MCF 10A (cell line): ENCODE data around the gene KIF2A. TPM values are rescaled to one million over a fixed set of nuclear protein-coding genes. Genes with fewer than 3 reads are reported as not detected.

Source experiments
- BruUV-seq: library from RNA; stranded (reverse); fragments of 400-500 nt; replicated peaks from 2 replicates; lab custom pipeline; 2021; lab: Mats Ljungman, UMichigan
- CTCF ChIA-PET: fragments of 300-600 bp; sonication (Branson Sonifier 250); formaldehyde crosslinking; extraction: SDS; loops from one replicate; lab custom pipeline; 2021; ENCODE audit warnings: antibody characterized with exemption, inconsistent platforms; lab: Yijun Ruan, JAX
- POLR2A ChIA-PET: fragments of 300-600, 350-650 bp; sonication (Branson Sonifier 250); formaldehyde crosslinking; extraction: SDS; loops from one replicate; lab custom pipeline; 2020; ENCODE audit warnings: antibody characterized with exemption, inconsistent platforms; lab: Yijun Ruan, JAX
- DNase-seq: peaks from one replicate; pipeline ENCODE4 v3.0.0-alpha.2; 2018; ENCODE audit not compliant: unreplicated experiment
- H3K27ac Mint-ChIP-seq: one replicate; pipeline ENCODE4 v1.8.0; 2022; ENCODE audit warnings: mild to moderate bottlenecking, low read depth, mixed read lengths; ENCODE audit not compliant: unreplicated experiment
- H3K27me3 Mint-ChIP-seq: one replicate; pipeline ENCODE4 v1.8.0; 2022; ENCODE audit warnings: mixed read lengths; ENCODE audit not compliant: insufficient read depth, unreplicated experiment
- H3K36me3 Mint-ChIP-seq: one replicate; pipeline ENCODE4 v1.8.0; 2022; ENCODE audit warnings: mild to moderate bottlenecking, moderate library complexity, mixed read lengths; ENCODE audit not compliant: insufficient read depth, unreplicated experiment
- H3K4me1 Mint-ChIP-seq: one replicate; pipeline ENCODE4 v1.8.0; 2022; ENCODE audit warnings: mixed read lengths; ENCODE audit not compliant: insufficient read depth, unreplicated experiment
- H3K4me3 Mint-ChIP-seq: one replicate; pipeline ENCODE4 v1.8.0; 2022; ENCODE audit warnings: mild to moderate bottlenecking, moderate library complexity, mixed read lengths; ENCODE audit not compliant: unreplicated experiment
- H3K9me3 Mint-ChIP-seq: one replicate; pipeline ENCODE4 v1.8.0; 2022; ENCODE audit warnings: mixed read lengths; ENCODE audit not compliant: unreplicated experiment
- intact Hi-C: fragments of 100-400 bp; cut with micrococcal nuclease; formaldehyde crosslinking; loops from 2 replicates; pipeline ENCODE4 v1.14.1; 2022
- total RNA-seq: library from RNA; stranded (reverse); gene quantifications from 2 replicates; pipeline ENCODE4 v1.2.3, GENCODE V29; 2022
- TF ChIP-seq, protein P1 (sequence below): fragments of 200-600 bp; IDR thresholded peaks from one replicate; pipeline ENCODE4 v1.8.0; 2022; ENCODE audit warnings: antibody characterized with exemption, mild to moderate bottlenecking; ENCODE audit not compliant: unreplicated experiment

Gene KIF2A
- total RNA-seq, 1 experiment from 2014 or later, result 61.0 TPM

DNA sequence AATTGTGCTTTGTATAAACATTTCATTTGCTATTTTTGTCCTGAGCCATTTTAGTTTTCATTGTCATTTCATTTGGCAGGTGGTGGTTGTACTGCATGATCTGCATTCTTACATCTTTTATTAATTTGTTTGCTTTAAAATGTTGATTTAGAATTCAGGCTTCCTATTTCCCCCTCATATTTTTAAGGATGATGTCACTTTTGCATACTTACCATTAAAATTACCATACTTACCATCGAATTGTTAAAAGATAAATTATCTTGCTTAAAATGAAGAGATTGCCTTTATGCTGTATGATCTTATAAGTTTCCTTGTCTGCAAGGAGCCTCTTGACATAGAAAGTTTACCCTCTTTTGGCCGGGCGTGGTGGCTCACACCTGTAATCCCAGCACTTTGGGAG, 66.6 kb downstream of the KIF2A start:
- TF ChIP-seq, protein P1, sequence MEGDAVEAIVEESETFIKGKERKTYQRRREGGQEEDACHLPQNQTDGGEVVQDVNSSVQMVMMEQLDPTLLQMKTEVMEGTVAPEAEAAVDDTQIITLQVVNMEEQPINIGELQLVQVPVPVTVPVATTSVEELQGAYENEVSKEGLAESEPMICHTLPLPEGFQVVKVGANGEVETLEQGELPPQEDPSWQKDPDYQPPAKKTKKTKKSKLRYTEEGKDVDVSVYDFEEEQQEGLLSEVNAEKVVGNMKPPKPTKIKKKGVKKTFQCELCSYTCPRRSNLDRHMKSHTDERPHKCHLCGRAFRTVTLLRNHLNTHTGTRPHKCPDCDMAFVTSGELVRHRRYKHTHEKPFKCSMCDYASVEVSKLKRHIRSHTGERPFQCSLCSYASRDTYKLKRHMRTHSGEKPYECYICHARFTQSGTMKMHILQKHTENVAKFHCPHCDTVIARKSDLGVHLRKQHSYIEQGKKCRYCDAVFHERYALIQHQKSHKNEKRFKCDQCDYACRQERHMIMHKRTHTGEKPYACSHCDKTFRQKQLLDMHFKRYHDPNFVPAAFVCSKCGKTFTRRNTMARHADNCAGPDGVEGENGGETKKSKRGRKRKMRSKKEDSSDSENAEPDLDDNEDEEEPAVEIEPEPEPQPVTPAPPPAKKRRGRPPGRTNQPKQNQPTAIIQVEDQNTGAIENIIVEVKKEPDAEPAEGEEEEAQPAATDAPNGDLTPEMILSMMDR, result no peak
- no peaks in the 10 kb centered on the region for H3K9me3 Mint-ChIP-seq
- ChIA-PET CTCF (no interaction called here), POLR2A (no interaction called here)
- H3K4me3 Mint-ChIP-seq, result no peak overlapping the region
- H3K27ac Mint-ChIP-seq, result no peak overlapping the region
- BruUV-seq, result no TSS peak
- peaks cover 62% of the 10 kb centered on the region for H3K36me3 Mint-ChIP-seq
- H3K27me3 Mint-ChIP-seq, result no peaks in the 10 kb centered on the region
- H3K4me1 Mint-ChIP-seq, result peaks cover 4% of the 10 kb centered on the region
- no peak for DNase-seq
- intact Hi-C loops, result no loop called here

DNA sequence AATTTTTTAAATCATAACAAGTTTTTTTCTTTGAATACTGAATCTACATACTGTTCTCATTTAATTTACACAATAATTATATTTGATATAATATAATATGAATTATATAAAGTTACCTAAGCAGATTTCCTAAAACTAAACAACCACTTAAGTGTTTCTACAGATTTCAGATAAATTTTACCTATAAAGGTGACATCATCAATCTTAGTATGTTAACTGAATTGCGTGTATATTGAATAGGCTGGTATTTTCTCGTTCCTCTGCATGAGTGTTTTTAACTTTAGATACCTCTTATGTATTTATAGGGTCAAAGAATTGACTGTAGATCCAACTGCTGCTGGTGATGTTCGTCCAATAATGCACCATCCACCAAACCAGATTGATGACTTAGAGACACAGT, 67.4 kb downstream of the KIF2A start:
- DNase-seq, result no peak
- CTCF ChIA-PET, result no interaction called here
- no peak overlapping the region for H3K4me3 Mint-ChIP-seq
- peaks cover 4% of the 10 kb centered on the region for H3K4me1 Mint-ChIP-seq
- no peaks in the 10 kb centered on the region for H3K9me3 Mint-ChIP-seq
- no peaks in the 10 kb centered on the region for H3K27me3 Mint-ChIP-seq
- BruUV-seq, result no TSS peak
- TF ChIP-seq, protein P1, result no peak
- H3K36me3 Mint-ChIP-seq, result peaks cover 69% of the 10 kb centered on the region
- no peak overlapping the region for H3K27ac Mint-ChIP-seq
- intact Hi-C loops, result no loop called here
- POLR2A ChIA-PET, result interaction anchor here (1.7 kb wide), 1 partner anchor 30 kb away, joined by 4 read pairs; the partner anchor contains the start of gene DIMT1

DNA sequence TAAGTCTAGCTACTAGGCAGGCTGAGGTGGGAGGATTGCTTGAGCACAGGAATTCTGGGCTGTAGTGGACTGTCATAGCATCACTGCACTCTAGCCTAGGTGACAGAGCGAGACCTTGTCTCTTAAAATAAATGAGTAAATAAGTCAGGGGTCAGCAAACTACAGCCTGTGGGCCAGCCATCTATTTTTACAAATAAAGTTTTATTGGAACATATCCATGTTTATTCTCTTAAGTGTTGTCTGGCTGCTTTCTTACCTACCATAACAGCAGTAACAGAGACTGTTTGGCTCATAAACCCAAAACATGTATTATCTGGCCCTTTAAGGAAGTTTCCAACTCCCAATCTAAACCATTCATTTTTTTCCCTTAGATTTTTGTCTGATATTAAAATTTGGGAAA, 68.1 kb downstream of the KIF2A start:
- H3K9me3 Mint-ChIP-seq, result no peaks in the 10 kb centered on the region
- ChIA-PET POLR2A (interaction anchor here (1.2 to 1.7 kb wide), 2 partner anchors 10 to 29 kb away, joined by 3 to 4 read pairs; partner anchors contain the start of gene DIMT1), CTCF (no interaction called here)
- H3K4me3 Mint-ChIP-seq, result no peak overlapping the region
- TF ChIP-seq, protein P1, result no peak
- no peak overlapping the region for H3K27ac Mint-ChIP-seq
- DNase-seq, result no peak
- H3K36me3 Mint-ChIP-seq, result peaks cover 70% of the 10 kb centered on the region
- peaks cover 4% of the 10 kb centered on the region for H3K4me1 Mint-ChIP-seq
- BruUV-seq, result no TSS peak
- intact Hi-C loops, result no loop called here
- H3K27me3 Mint-ChIP-seq, result no peaks in the 10 kb centered on the region

DNA sequence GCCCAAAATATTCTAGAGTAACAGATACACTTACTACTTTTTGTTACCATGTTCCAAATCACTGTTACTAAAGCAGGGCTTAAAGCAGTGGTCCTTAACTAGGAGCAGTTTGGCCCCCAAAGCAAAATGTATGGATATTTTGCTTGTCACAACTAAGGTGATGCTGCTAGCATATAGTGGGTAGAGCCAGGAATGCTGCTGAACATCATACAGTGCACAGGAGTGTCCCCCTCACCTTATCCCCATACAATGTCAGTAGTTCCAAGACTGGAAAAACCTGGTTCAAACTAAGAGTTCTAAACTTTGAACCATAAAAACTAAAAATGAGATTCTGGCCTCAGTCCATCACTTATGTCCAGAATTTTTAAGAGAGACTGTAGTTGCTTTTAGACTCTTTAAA, 69.6 kb downstream of the KIF2A start:
- no TSS peak for BruUV-seq
- intact Hi-C loops, result no loop called here
- H3K4me1 Mint-ChIP-seq, result peaks cover 4% of the 10 kb centered on the region

More for the DNA sequence above, 69.6 kb downstream of the KIF2A start:
- Mint-ChIP-seq H3K27ac (peak overlapping the region; percentile 42), H3K36me3 (peaks cover 72% of the 10 kb centered on the region), H3K27me3 (no peaks in the 10 kb centered on the region), H3K9me3 (no peaks in the 10 kb centered on the region), H3K4me3 (no peak overlapping the region)
- no peak for DNase-seq
- CTCF ChIA-PET, result no interaction called here
- POLR2A ChIA-PET, result no interaction called here
- TF ChIP-seq, protein P1, result no peak
